Stimulated activated naive CD4-positive, alpha-beta T cell treated with Interleukin-2 at 50 U/mL for 16 hours (primary cell): ENCODE results near the gene AMZ1.
A peak's percentile ranks its signal among the peaks of the same experiment; 100 is the strongest.

Source experiments
- DNase-seq: peaks from one replicate; lab custom pipeline; 2025; lab: John Stamatoyannopoulos, UW

Gene AMZ1

DNA sequence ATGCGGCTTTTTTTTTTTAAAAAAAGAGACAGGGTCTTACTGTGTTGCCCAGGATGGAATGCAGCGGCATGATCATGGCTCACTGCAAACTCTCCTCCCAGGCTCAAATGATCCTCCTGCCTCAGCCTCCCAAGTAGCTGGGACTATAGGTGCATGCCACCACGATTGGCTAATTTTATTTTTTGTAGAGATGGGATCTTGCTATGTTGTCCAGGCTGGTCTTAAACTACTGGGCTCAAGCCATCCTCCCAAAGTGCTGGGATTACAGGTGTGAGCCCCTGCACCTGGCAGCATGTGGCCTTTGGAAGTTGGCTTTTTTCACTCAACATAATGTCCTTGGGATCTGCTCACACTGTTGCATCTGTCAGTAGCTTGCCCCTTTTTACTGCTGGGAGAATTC lies 65.1 kb downstream of the AMZ1 start:
- DNase-seq, result no peak

GRCh38 chr7:2754086-2754485 lies 66.1 kb downstream of the AMZ1 start:
- no peak for DNase-seq

DNA sequence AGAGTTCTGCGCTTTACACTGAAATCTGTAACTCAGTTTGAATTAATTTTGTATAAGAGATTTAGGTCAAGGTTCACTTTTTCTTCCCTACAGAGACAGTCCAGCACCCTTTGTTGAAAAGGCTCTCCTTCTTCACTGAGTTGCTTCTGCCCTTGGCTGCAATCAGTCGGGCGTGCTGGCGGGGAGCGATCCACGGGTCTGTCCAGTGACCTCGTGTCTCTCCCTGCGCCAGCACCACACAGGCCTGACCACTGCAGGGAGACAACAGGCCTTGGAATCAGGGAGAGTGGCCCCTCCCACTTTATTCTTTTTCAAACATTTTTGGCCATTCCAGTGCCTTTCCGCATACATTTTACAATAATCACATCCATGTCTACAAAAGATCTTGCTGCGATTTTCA lies 66.9 kb downstream of the AMZ1 start:
- no peak for DNase-seq

DNA sequence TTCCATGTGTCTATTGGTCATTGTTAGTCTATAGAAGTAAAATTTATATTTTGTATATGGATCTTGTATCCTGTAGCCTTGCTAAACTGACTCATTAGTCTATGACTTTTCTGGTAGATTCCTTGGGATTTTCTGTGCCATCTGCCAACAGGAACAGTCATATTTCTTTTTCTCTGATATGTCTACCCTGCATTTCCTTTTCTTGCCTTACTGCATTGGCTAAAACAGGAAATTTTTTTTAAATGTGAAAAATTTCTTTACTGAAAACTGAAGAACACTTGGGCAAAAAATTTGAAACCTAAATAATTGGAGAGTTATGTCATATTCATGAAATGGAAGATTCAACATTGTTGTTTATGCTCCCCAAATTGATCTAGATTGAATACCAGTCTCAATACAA lies 67.5 kb downstream of the AMZ1 start:
- no peak for DNase-seq

GRCh38 chr7:2757361-2757903 lies 69.4 kb downstream of the AMZ1 start:
- DNase-seq, result no peak

DNA sequence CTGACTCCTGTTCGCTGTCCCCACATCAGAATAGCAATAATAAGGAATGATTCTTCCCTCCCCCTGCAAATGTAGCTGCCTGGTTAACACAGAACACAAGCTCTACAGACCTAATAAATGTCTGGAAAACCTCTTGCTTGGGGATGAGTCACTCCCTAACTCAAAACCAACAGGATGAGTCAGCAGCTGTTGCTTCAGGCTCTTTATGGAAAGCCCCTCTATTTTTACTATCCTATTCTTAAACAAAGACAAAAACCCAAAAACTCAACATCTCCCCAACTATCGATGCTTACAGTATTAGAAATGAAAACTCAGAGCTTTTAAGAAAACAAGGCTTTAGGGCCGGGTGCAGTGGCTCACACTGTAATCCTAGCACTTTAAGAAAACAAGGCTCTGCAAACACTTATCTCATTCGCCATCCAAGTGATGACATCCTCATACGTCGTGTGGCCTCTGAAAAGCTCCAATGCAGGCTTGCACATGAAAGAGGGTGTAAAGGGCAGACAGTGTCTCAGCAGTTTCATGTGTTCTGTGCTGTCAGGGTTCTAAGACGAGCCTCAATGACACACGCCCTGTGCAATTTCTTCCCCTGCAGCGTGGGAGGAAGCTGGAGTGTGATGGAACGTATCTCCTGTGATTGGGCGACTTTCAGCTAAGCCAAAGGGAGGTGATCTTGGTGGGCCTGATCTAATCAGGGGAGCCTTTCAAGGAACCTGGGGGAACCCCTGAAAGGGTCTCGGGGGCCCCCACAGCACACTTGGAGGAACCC lies 70.1 kb downstream of the AMZ1 start:
- DNase-seq, result peak; percentile 78

GRCh38 chr7:2758673-2759616 lies 70.9 kb downstream of the AMZ1 start:
- no peak for DNase-seq

DNA sequence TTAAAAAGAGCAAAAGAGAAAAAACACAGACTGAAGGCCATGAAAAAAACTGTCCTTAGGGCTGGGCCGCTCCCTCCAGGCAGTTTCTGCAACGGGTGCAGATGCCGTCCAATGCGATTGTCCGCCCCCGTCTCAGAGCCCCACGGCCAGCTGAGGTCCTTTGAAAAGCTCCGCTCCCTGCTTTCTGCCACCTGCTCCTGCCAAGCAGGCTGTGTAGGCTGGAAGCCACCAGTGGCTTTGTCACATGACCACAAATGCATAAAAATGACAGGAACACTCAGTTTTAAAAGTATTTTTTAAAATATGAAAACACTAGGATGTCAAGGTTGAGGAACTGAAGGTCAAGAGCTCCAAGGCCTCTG lies 71.7 kb downstream of the AMZ1 start:
- no peak for DNase-seq

DNA sequence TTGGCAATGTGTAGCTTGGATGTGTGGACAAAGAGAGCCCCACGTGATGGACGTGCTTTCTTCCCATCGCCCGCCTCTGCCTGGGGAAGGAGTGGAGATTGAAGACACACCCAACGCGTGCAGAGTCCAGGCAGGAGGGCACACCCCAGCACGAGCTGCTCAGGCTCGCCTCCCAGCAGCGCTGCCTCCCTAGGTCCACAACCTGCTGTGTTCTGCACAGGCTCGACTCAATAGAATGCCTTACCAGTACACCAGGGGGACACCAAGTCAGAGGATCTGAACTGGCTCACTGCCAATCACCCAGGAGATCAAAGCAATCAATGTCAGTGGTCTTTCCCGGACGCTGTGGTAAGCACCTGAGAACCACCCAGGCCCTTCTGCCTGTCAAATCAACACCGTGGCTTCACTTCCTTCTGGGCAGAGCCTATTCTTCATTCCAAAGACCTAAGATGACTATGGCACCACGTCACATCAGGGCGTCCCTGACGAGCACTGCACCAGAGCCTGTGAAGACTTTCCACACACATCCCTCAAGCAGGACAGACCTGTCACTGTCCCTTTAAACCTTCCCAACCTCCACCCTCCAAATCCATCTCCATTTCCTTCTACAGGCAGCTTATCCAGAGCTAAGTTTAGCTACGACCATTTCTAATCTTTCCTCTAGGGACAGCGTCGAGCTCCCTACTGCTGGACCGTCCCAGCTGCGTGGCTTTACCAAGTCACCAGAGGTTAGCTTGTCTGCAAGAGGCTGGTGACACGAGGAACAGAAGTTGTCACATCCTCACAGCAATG lies 72.3 kb downstream of the AMZ1 start:
- DNase-seq, result no peak

DNA sequence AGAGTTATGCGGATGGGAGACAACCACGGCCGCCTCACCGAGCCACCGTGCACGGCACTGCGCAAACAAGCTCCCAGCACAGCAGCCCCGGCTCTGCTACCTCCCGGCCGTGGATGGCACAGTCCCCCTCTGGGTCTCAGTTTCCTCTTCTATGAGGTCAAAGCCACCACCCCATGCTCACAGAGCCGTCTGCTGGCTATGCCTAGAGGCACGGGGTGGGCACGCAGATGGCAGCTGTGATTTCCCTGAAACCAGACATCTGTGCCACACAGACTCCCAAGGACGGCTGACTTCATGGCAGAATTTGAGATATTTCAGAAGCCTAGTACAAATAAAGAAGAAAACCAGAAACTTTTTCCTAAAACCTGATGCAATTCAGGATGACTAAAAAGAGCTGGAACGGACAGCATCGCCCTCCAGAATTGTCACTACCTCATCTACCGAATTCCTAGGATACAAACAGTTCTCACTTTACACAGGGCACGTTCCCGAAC lies 73.2 kb downstream of the AMZ1 start:
- DNase-seq, result no peak

DNA sequence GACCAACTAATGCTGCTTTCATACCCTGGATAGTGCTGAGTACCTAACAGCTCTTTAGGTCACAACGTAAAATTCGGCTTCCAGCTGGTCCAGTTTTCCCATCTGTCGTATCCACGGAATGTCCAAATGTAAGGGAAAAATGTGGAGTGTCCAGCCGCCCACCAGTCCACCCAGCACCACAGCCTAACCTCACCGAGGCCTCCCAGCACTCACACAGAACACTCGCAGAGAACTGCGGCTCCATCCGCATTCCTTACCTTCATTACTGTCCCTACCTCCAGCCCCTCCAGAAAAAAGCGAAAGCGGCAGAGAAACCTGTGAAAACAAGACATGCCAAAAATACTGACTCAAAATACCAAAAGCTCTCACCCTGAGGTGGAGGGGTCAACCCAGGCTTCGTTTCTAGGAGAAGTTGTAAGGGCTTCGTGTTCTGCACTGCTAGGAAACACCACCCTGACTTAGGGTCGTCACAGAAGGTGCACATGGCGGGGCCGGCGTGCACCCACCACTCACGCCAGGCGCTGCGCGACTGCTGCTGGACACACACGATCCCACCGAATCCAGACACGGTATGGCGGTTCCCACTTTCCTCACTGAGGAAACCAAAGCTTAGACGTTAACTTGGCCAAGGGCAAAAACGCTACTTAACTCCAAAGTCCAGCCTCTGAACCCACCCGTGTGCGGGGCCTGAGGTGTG lies 73.9 kb downstream of the AMZ1 start:
- DNase-seq, result no peak

GRCh38 chr7:2763597-2763996 lies 75.6 kb downstream of the AMZ1 start:
- DNase-seq, result no peak

GRCh38 chr7:2764621-2765020 lies 76.6 kb downstream of the AMZ1 start:
- no peak for DNase-seq
